SK-N-MC (cell line): Measurements from ENCODE around the gene PROX1.

Experiments used
- DNase-seq: peaks from one replicate; pipeline ENCODE4 v3.0.0-alpha.2; 2011; ENCODE audit warnings: low read depth, low spot score
- H3K27ac ChIP-seq: fragments of 200-600 bp; sonication (generic); 2 replicates; pipeline ENCODE4 v1.5.1; 2016; ENCODE audit warnings: mixed run types
- H3K36me3 ChIP-seq: fragments of 200-600 bp; sonication (generic); 2 replicates; pipeline ENCODE4 v1.6.1; 2017; ENCODE audit warnings: antibody characterized with exemption, low read length, mixed read lengths; ENCODE audit not compliant: insufficient read depth
- H3K4me3 ChIP-seq: fragments of 200-600 bp; sonication (generic); 2 replicates; pipeline ENCODE4 v1.5.1; 2016
- H3K9ac ChIP-seq: fragments of 200-600 bp; sonication (generic); 2 replicates; pipeline ENCODE4 v1.8.0; 2017; ENCODE audit warnings: mixed run types, mixed read lengths; ENCODE audit not compliant: insufficient read length
- H3K9me3 ChIP-seq: fragments of 200-600 bp; sonication (generic); 2 replicates; pipeline ENCODE4 v1.6.1; 2017; ENCODE audit warnings: low read depth, mild to moderate bottlenecking, antibody characterized with exemption, low read length, moderate library complexity, mixed read lengths
- EZH2 ChIP-seq: fragments of 200-600 bp; sonication (generic); IDR thresholded peaks from one replicate; pipeline ENCODE4 v1.6.1; 2017; ENCODE audit warnings: antibody characterized with exemption
- FOXP2 ChIP-seq: optimal IDR thresholded peaks from 2 replicates; pipeline ENCODE3; 2011; ENCODE audit warnings: mild to moderate bottlenecking, moderate library complexity; ENCODE audit not compliant: insufficient read depth; ENCODE audit errors: extremely low read length, control extremely low read depth
- POLR2AphosphoS5 ChIP-seq: IDR thresholded peaks from 2 replicates; pipeline ENCODE4 v1.6.1; 2012; ENCODE audit warnings: mild to moderate bottlenecking, low read depth, low read length, borderline replicate concordance

The PROX1 gene

GRCh38 chr1:214031267-214031650, 43.5 kb downstream of the PROX1 start:
- DNase-seq: no peak
- no peak overlapping the region for H3K9ac ChIP-seq
- TF ChIP-seq POLR2AphosphoS5: no peak
- TF ChIP-seq FOXP2: no peak
- no peak for TF ChIP-seq EZH2
- no peak overlapping the region for H3K4me3 ChIP-seq
- no peaks in the 10 kb centered on the region for H3K9me3 ChIP-seq
- no peak overlapping the region for H3K27ac ChIP-seq
- no peaks in the 10 kb centered on the region for H3K36me3 ChIP-seq

GRCh38 chr1:214037468-214037867, 49.7 kb downstream of the PROX1 start:
- H3K36me3 ChIP-seq: no peaks in the 10 kb centered on the region
- H3K4me3 ChIP-seq: no peak overlapping the region
- TF ChIP-seq POLR2AphosphoS5 (no peak), FOXP2 (no peak), EZH2 (no peak)

GRCh38 chr1:214039394-214040018, 51.7 kb downstream of the PROX1 start:
- TF ChIP-seq FOXP2: no peak
- no peak for TF ChIP-seq POLR2AphosphoS5
- TF ChIP-seq EZH2: no peak
- no peak for DNase-seq
- Histone ChIP-seq H3K27ac (no peak overlapping the region), H3K4me3 (no peak overlapping the region), H3K9me3 (no peaks in the 10 kb centered on the region), H3K36me3 (no peaks in the 10 kb centered on the region), H3K9ac (no peak overlapping the region)

More at GRCh38 chr1:214037468-214037867, 49.7 kb downstream of the PROX1 start:
- Histone ChIP-seq H3K9me3 (no peaks in the 10 kb centered on the region), H3K27ac (no peak overlapping the region), H3K9ac (no peak overlapping the region)
- no peak for DNase-seq

GRCh38 chr1:214043167-214043566, 55.4 kb downstream of the PROX1 start:
- no peak overlapping the region for H3K4me3 ChIP-seq
- no peak for DNase-seq
- no peaks in the 10 kb centered on the region for H3K36me3 ChIP-seq
- TF ChIP-seq FOXP2 (no peak), POLR2AphosphoS5 (no peak), EZH2 (no peak)
- H3K27ac ChIP-seq: no peak overlapping the region
- H3K9me3 ChIP-seq: no peaks in the 10 kb centered on the region
- H3K9ac ChIP-seq: no peak overlapping the region

- Histone ChIP-seq H3K9me3 (no peaks in the 10 kb centered on the region), H3K36me3 (no peaks in the 10 kb centered on the region), H3K9ac (no peak overlapping the region), H3K27ac (no peak overlapping the region), H3K4me3 (no peak overlapping the region)
- TF ChIP-seq EZH2 (no peak), POLR2AphosphoS5 (no peak), FOXP2 (no peak)
- no peak for DNase-seq
Measured at GRCh38 chr1:214044438-214045214, 56.9 kb downstream of the PROX1 start.

- no peak overlapping the region for H3K27ac ChIP-seq
- no peak overlapping the region for H3K9ac ChIP-seq
- TF ChIP-seq EZH2: no peak
- no peak for TF ChIP-seq FOXP2
- no peak for TF ChIP-seq POLR2AphosphoS5
- no peak overlapping the region for H3K4me3 ChIP-seq
- no peak for DNase-seq
- H3K36me3 ChIP-seq: no peaks in the 10 kb centered on the region
- no peaks in the 10 kb centered on the region for H3K9me3 ChIP-seq
Measured at GRCh38 chr1:214050513-214051401, 63.0 kb downstream of the PROX1 start.

- H3K9me3 ChIP-seq: no peaks in the 10 kb centered on the region
- no peaks in the 10 kb centered on the region for H3K36me3 ChIP-seq
- DNase-seq: no peak
Measured at GRCh38 chr1:214051786-214052185, 64.0 kb downstream of the PROX1 start.

GRCh38 chr1:214058076-214058475, 70.3 kb downstream of the PROX1 start:
- TF ChIP-seq FOXP2 (no peak), POLR2AphosphoS5 (no peak), EZH2 (no peak)
- no peak for DNase-seq
- Histone ChIP-seq H3K4me3 (no peak overlapping the region), H3K9me3 (no peaks in the 10 kb centered on the region), H3K9ac (no peak overlapping the region), H3K36me3 (no peaks in the 10 kb centered on the region), H3K27ac (no peak overlapping the region)

More at GRCh38 chr1:214051786-214052185, 64.0 kb downstream of the PROX1 start:
- H3K9ac ChIP-seq: no peak overlapping the region
- no peak overlapping the region for H3K27ac ChIP-seq
- TF ChIP-seq EZH2 (no peak), POLR2AphosphoS5 (no peak), FOXP2 (no peak)
- no peak overlapping the region for H3K4me3 ChIP-seq
